Nucleus accumbens (tissue), 56 donors: ENCODE results near the gene FAM13A.
A peak's percentile ranks its signal among the peaks of the same experiment; 100 is the strongest.
"Not testable (repeated sequence)": the region's sequence is repeated elsewhere in the genome, so short reads cannot be mapped to it uniquely, and the experiment has no call there.

Experiments
- DNase-seq, 56 donors: peaks; one replicate each; lab custom pipeline; 2025; lab: John Stamatoyannopoulos, UW

Gene FAM13A

DNA sequence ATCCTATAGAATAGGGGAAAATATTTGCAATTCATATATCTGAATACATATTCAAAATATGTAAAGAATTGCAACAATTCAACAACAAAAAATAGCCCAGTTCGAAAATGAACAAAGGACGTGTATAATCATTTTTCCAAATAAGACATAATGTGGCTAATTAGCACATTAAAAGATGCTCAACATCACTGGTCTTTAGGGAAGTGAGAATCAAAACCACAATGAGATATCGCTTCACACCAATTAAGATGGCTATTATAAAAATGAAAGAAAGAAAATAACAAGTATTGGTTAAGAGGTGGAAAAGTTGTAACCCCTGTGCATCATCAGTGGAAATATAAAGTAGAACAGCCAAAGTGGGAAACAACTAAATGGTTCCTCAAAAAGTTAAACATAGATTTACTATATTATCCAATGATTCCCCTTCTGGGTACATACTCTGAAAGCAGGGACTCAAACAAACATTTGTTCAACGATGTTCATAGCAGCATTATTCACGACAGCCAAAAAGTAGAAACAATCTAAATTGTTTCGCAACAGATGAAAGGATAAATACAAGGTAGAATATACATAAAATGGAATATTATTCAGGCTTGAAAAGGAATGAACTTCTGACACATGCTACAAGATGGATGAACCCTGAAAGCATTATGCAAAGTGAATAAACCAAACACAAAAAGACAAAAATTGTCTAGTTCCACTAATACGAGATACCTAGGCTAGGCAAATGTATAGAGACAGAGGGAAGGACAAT is 12.7 kb downstream of the FAM13A start:
- no peak for DNase-seq

DNA sequence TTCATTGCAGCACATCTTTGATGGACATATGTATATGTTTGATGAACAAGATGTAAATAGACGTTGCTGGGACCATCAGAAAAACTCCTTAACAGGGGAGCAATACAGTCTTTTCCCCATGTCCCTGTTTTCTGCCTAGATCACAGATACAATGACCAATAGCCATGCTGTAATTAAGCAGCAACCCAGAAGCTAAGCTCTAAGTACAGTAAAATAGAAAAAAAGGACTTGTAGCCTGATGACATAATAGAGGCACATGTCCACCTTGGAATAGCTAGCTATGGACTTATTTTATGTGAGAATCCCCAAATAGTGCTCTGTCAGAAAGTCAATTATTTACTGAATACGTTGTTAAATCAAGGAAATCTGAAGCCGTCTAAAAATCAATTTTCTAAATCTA is 14.9 kb downstream of the FAM13A start:
- DNase-seq, result no peak

DNA sequence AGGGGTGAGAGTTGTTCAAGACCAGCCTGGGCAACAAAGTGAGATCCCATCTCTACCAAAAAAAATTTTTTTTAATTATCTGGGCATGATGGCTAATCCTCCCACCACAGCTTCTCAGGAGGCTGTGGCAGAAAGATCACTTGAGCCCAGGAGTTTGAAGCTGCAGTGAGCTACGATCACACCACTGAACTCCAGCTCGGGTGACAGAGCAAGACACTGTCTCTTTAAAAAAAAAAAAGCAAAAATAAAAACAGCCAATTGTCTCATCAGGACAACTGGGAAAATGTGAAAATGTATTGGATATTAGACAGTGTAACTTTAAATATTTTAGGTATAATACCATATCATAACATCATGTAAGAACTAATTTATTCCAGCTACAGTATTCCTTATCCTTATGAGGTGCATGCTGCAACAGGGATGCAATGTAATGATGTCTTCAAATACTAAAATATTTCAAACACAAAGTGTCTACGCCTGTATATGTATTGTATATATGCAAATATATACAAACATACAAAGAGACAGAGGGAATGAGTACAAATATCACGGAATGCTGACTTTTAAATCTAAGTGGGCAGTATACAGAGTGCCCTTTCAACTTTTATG is 17.2 kb downstream of the FAM13A start:
- no peak for DNase-seq

DNA sequence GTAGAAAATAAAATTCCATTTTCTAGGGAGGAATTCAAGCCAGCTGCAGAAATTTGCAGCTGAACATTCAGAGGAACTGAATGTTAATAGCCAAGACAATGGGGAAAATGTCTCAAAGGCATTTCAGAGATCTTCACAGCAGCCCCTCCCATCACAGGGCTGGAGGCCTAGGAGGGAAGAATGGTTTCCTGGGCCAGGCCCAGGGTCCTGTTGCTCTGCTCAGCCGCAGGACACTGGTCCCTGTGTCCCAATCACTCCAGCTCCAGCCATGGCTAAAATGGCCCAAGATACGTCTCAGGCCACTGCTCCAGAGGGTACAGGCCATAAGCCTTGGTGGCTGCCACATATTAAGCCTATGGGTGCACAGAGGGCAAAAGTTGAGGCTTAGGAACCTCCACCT is 20.4 kb downstream of the FAM13A start:
- no peak for DNase-seq

DNA sequence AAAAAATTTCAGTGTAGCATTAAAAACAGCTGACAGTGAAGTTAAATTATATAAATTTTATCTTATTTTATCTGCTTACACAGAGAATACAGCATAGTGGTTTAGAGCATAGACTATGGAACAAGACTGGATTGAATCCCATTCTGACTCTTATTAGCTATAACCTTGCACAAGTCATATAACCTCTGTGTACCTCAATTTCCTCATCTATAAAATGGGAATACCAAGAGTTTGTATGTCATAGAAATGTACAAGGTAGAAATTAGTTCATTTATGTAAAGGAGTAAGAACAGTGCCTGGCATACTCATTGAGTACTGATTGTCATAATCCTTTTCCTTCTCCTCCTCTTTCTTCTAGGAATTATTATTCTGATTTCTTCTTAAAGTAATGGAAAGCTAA is 25.7 kb downstream of the FAM13A start:
- no peak for DNase-seq

DNA sequence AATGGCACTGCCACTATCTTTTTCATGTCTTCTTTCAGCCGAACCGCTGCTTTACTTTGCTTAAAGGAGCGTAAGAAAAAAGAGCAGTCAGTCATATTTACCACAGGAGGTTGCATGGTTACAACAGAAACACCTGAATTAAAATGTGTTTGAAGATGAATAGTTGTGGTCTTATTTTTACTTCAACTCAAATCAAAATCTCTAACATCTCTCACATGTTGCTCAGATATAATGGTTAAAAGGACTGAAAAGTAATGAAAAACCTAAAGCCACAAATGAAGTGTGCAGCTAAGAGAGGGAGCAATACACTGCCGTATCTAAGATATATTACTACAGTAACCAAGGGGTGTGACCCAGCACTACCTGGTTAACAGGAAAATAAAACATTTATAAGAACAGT is 27.4 kb downstream of the FAM13A start:
- DNase-seq, result no peak

DNA sequence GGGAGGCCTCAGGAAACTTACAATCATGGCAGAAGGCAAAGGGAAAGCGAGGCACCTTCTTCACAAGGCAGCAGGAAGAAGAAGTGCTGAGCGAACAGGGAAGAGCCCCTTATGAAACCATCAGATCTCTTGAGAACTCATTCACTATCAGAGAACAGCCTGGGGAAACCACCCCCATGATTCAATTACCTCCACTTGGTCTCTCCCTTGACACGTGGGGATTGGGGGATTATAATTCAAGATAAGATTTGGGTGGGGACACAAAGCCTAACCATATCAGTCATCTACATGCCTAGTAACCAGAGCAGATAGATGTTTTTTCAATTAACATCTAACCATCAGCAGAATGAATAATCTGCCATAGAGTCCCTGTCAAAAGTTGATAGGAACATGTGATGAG is 30.4 kb downstream of the FAM13A start:
- DNase-seq, result no peak

DNA sequence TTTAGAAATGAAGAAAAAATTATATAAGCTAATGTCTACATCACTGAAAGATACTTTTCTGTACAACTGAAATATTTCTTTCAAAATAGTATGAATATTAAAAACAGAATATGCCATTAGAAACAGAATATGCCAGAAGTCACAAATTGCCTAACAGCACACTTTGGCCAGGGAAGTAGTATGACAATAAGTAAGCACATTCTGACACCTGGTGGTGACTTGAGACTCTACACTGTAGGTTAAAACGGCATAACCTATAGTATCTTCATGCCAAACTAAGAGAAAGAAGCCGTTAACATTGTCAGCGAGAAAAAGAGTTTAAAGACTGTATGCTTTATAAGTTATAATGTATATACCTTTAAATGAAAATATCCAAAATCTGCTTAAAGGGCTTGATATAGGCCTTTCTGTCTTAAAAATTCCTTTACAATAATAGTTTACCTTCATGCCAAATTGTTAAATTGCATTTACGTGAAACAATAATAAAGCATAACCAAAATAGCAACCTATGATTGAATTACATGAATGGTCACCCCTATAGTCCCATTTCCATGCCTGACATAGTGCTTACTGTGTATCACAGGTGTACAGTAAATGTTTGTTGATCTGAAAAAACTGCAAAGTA is 32.8 kb downstream of the FAM13A start:
- DNase-seq, result peak in 21 of 56 donors; percentile 1 to 63 (median 23)

DNA sequence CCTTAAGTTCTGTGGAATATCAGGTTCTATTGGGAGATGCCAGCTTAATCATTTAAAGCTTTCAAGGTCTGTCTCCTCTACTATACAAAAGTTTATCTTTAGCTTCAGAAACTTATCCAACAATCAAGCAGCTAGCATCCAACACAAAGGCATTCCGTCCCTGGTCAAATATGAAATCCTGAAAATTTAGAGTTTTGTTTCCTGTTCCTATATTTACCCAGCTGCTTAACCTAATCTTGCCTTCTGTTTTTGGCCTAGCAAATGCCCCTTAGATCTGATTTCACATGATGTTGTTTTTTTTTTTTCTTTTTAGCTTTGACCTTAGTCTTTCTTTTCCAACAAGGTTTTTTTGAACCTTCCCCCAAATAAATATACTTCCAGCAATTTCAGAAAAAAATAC is 33.8 kb downstream of the FAM13A start:
- no peak for DNase-seq

DNA sequence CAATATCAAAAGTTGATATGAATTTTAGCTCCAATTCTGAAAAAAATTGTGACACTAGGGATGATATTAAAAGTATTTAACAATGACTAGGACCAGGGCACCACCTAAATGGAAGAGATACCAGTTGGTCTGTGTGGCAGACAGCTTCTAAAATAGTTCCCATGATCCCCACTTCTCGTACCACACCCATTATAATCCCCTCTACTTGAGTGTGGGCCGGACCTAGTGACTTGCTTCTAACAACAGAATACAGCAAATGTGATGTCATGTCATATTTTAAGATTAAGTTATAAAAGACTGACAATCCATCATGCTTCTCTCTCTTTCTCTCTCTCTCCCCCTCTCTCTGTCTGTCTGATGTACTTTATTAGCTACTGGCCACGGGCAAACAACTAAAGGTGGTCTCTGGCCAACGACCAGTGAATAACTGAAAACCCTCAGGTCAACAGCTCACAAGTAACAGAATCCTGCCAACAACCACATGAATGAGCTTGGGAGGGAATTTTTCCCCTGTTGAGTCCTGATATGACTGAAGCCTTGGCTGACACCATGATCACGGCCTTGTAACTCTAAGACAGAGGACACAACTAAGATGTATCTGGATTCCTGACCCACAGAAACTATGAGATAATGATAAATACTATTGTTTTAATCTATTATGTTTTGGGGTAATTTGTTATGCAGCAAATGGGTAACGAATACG is 34.4 kb downstream of the FAM13A start:
- no peak for DNase-seq

DNA sequence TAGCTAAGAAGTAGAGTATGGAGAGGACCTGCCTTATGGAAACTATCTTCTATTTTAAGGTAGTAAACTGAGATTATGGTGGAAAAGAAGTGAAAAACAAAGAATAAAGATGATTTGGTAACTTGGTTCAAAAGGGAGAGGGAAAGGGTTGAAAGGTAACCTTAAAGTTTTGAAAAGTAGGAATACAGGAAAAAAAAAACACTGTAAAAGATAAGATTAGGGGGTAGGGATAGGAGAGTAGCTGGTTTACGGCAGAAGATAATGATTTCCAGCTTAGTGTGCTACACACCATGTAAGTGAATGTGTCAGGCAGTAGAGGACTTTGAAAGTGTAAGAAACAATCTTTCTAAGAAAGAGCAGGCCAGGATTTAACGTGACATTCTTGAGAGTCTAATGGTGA is 35.3 kb downstream of the FAM13A start:
- DNase-seq, result no peak

DNA sequence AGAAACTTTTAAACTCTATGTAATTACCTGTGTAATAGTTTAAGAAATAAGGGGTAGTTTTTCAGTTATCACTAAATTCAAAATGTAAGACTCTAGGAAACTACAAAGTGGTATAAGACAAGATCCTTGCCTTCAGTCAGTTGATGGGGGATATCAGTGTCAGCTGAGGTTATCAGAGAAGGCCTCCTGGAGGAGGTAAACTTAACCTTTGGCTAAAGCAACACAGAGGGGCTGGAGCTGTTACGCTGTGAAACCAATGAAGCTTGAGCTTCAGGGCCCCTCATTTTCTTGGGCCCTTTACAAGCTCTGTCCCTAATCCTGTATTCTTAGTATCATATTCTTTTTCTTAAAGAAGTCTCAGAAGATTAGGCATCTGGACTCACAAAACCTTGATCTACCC is 35.9 kb downstream of the FAM13A start:
- DNase-seq, result no peak

DNA sequence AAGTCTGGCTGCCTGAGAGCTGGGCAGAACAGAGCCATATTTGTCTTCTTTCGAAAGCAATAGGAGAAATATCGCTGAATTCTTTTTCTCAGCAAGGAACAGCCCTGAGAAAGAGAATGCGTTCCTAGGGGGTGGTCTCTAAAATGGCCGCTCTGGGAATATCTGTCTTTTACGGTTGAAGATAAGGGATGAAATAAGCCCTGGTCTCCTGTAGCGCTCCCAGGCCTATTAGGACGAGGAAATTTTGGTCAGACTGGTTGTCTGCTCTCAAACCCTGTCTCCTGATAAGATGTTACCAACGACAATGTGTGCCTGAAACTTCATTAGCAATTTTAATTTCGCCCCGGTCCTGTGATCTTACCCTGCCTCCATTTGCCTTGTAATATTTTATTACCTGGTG is 42.1 kb downstream of the FAM13A start:
- not testable (repeated sequence) for DNase-seq

DNA sequence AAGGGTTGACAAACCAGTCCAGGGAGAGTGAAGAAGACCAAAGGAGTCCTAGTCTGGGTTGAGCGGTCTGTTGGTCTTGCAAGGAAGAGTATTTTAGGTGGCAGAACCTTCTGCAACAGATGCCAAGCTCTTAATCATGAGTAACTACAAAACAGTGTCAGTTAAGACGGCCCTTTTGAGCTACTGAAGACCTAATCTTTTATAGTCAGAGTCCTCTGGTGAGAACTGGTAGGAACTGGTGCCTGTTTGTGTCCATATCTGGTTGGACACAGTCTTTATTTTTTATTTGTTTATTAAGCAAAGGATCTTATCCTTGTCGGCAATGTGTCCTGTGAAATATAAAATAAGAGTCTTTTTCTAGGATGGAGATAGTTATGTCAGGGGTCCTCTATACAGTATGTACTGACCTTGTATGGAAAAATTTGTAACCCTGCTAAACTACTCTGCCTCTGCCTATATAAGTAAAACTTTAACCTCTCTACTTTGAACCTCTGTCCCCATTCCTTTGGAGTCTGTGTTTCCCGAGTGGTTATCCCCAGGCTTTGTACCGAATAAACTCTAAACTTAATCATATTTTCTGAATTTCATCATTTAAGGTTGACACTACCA is 47.1 kb downstream of the FAM13A start:
- no peak for DNase-seq

DNA sequence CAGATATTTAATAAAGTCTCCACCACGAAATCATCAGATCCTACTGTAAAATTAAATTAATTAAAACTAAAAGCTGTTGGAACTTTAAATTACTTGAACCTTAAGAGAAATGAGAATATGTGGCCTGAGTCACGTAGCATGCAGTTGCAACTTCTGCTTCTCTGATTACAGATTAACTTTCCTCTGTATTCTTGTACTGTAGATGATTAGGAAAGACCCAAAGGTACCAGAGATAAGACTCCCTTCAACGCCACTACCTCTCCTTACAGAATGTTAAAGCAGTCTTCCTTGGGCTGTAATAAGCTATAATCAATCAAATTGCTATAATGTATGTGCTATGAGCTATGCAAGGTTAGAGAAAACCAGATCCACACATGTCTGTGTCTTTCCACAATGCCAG is 47.9 kb downstream of the FAM13A start:
- DNase-seq, result no peak

DNA sequence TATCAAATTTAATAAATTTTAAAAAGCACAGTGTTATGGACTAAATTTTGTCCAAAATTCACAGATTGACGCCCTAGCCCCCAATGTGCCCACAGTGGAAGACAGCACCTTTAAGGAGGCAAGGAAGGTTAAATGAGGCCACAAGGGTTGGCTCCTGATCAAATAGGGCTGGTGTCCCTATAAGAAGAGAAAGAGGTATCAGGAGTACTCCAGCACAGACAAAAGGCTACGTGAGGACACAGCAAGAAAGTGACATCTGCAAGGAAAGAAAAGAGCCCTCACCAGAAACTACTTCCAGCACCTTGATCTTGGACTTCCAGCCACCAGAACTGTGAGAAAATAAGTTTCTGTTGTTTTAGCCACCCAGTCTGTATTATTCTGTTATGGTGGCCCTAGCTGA is 48.8 kb downstream of the FAM13A start:
- no peak for DNase-seq

DNA sequence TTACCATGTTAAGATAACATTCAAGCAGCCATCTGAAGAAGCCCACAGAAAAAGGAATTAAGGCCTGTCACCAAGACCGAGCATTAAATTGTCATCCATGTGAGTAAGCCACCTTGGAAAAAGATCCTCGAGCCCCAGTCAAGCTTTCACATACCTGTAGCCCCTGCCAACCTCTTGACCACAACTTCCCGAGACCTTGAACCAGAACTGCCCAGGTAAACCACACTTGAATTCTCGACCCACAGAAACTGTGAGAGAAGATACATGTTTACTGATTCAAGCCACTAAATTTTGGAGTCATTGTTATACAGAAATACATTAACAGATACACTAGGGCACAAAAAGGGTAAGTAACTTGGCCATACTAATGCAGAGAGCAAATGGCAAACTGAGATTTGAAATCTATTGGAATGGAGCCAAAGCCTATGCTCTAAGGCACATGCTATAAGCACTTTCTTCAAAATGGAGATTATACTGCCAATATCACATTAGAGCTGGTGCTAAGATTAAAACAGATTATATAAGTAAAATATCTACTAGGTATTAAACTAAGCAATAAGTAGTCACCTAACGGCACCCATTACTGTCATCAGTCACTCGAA is 49.5 kb downstream of the FAM13A start:
- DNase-seq, result no peak

DNA sequence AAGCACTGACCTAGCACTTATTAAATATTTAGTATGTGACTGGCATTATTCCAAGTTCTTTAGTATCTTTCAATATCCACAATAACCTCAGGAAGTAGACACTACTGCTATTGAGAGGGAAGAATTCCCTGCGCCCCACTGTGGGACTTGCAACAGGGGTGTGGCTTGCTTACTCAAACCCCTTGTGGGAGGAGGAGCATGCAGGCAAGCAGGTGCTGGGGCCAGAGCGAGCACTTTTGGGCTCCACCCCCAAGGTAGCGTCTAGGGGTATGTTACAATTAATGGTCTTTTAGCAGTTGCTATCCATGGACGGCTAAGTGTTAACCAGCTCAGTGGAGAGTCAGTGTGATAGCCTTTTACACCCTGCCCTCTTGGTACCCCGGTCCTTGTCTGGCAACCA is 50.7 kb downstream of the FAM13A start:
- no peak for DNase-seq

DNA sequence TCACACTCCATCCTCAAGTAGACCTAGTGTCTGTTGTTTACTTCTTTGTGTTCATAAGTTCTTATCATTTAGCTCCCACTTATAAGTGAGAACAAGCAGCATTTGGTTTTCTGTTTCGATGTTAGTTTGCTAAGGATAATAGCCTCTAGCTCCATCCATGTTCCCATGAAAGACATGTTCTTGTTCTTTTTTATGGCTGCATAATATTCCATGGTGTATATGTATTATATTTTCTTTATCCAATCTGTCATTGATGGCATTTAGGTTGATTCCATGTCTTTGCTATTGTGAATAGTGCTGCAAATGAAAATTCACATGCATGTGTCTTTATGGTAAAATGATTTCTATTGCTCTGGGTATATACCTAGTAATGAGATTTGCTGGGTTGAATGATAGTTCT is 51.9 kb downstream of the FAM13A start:
- not testable (repeated sequence) for DNase-seq

DNA sequence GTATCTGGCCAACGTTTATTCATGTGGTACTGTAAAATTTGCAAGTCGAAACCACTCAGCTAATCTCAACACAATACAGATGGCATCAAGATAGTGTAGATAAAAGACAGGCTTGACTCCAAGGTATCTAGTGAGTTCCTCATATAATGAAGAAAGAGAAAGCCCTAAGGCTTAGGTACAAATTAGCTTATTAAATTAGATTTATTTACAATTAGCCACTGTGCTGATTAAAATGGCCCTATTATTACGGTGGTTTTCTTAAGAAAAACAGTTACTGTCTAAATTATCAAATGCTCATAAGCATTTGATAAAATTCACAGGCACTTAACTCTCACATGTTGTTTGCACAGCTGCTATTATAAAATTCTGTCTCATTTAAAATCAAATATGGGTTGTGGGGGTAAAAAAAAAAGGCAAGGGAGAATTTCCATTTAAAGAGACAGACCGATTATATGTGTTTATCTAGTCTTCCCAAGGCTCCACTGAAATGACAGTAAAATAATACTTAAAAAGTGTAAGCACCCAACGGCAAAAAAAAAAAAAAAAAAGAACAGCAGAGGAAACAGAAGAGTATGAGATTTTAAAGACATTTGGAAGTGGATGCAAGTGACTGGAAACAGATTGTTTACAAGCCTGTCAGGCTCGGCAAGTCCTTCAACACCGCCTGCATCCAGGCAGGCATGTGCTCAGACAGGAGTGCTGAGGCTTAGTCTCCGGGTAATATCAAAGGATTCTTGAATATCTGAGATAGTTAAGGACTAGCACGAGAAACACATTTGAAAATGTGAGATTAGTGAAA is 55.1 kb downstream of the FAM13A start:
- no peak for DNase-seq
